Activated effector memory CD4-positive, alpha-beta T cell treated with anti-CD3 and anti-CD28 coated beads, Interleukin-2, amount 50 U/mL, for 16 hours (primary cell): ENCODE measurements around the gene MORC4.

ENCODE experiments used
- DNase-seq: peaks from one replicate; pipeline ENCODE4 v3.0.0-alpha.2; 2020

MORC4 gene

DNA sequence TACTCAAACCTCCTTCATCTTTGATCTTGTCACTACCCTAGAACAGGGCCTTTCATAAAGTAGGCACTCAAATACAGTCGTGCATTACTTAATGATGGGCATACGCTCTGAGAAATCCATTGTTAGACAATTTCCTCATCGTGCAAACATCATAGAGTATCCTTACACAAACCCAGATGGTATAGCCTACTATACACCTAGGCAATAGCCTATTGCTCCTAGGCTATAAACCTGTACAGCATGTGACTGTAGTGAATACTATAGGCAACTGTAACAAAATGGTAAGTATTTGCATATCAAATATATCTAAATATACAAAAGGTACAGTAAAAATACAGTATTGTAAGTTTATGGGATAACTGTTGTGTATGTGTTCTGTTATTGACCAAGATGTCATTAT is 47.9 kb downstream of the MORC4 start:
- DNase-seq = no peak

- DNase-seq = no peak
Measured at GRCh38 chrX:106951230-106951629, 48.8 kb downstream of the MORC4 start.

GRCh38 chrX:106950381-106950780 is 49.6 kb downstream of the MORC4 start:
- DNase-seq = no peak

- no peak for DNase-seq
Measured at GRCh38 chrX:106949366-106949765, 50.6 kb downstream of the MORC4 start.

DNA sequence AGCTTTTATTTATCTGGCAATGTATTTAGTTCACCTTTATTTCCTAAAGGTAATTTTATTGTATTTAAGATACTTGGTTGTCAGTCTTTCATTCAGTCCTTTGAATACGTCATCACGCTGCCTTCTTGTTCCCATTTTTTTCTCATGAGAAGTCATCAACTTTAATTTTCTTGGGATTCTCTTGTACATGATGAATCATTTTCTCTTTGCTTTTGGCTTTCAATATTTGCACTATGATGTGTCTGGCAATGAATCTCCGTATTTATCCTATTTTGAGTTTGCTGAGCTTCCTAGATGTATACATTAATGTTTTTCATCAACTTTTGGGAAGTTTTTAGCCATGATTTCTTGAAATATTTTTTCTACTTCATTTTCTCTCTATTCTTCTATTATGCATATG is 51.4 kb downstream of the MORC4 start:
- no peak for DNase-seq

DNA sequence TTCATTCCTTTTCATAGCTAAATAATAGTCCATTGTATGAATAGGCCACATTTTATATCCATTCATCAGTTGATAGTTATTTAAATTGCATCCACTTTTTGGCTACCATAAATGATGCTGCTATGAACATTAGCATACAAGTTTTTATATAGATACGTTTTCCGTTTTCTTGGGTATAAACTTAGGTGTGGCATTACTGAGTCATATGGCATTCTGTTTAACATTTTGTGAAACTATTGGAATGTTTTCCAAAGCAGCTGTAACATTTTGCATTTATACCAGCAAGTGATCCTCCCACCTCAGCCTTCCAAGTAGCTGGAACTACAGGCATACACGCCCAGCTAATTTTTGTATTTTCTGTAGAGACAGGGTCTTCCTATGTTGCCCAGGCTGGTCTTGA is 53.5 kb downstream of the MORC4 start:
- no peak for DNase-seq

DNA sequence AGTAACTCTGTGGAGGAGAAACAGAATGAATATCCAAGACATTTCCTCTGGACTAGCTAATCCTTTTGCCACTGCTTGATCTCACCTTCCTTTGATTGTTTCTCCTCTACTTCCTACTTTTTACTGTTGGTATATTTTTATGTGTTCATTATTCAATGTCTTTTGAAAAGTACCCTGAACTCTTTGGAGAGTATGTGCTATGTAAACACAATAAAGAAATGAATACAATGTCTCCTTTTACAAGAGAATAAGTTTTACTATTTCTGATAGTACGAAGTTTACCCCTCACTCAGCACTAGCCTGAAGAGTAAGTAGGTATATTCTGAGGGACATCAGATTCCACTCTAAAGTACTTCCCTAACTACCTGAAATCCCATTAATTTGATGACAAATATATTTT is 59.9 kb downstream of the MORC4 start:
- no peak for DNase-seq

- no peak for DNase-seq
Measured at GRCh38 chrX:106939566-106939965, 60.4 kb downstream of the MORC4 start.

GRCh38 chrX:106936246-106936645 is 63.8 kb downstream of the MORC4 start:
- no peak for DNase-seq

DNA sequence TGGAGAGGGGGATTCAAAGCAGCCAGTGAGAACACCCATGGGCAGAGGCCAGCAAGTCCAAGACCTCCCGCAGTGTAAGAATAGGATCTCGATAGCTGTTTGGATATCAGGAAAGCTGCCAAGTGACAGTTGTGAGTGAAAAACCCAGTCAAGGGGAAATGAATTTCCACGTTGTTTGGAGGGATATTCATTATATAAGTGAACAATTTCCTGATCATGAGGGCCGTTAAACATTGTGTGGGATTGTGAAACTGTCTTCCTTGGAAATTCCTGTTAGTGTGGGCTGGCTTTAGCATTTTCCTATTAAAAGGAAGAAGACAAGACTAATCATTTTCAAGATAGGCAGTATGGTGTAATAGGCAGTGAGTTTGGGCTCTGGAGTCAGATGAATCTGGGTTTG is 64.8 kb downstream of the MORC4 start:
- DNase-seq = no peak

DNA sequence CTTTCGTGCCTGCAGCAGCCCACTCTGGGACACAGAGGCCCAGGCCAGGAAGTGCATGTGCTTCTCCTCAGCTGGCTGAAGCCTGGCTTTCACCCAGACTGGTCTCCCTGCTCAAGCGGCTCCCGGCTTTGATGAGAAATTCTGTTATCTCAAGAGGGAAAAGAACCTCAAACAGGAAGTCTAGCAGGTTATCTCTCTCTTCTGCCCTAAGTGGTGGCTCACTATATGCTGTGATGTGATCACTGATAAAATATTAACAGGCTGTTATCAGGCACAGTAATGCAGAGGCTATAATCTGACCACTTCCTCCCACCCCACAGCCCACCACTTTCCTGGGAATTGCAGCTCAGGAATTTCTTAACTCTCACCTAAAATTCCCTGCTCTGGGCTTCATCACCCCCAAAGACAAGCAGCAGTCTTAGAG is 66.5 kb downstream of the MORC4 start:
- no peak for DNase-seq

DNA sequence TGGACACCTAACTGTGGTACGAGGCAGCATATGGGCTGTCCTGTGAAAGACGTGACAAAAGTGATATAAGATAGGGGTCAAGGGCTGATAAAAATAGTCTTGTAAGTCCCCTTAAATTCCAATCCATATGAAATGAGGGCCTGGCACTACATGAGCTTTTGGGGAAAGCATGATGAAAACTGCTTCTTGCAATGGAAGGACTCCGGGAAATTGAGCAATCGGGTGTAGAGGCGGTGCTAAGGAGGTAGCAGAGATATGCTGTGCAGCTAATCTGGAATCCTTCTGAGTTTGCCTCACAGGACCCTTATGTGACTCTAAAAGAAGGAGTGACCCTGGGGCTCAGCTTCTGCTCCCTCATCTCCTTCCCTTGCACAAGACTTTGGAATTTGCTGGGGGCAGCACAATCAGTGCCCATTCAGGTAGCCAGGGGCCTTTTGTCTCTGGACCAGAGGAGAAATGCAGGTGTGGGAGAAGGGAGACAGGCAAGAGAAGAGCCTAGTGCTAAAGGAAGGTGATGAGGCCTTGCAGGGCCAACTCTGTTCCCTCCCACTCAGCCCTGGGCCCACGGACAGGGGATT is 67.0 kb downstream of the MORC4 start:
- DNase-seq = no peak

GRCh38 chrX:106932492-106932923 is 67.5 kb downstream of the MORC4 start:
- no peak for DNase-seq

DNA sequence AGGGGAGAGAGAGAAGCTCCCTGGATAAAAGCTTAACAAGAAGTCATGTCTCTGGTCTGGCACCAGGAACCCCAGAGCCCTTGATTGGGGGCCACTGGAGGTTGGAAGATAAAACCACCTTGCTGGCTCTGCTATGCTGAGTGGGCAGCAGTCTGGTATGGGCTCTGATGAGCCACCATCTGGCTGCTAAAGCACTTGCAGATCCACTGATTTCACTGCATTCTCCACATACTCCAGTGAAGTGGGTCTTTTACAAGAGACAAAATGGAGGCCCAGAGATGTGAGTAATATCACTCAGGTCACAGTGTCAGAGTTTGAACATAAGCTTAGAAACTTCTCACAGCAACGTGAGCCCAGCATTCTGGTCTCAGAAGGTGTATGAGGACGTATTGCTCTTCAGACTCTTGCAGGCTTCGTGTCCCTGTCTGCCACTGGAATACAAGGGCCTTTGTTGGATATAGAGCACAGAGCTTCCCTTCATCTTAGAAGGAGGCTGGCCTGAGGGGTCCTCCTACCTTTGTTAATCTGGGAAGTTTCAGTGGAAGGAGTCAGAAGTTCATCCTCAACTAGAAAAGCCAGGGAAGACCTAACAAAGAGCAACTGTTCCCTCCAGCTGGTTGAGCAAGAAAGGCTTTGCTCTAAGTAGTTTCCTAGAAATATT is 68.1 kb downstream of the MORC4 start:
- DNase-seq = no peak

- no peak for DNase-seq
Measured at GRCh38 chrX:106928227-106928626, 71.8 kb downstream of the MORC4 start.

- DNase-seq = no peak
Measured at GRCh38 chrX:106927700-106928099, 72.3 kb downstream of the MORC4 start.

- no peak for DNase-seq
Measured at GRCh38 chrX:106927023-106927422, 73.0 kb downstream of the MORC4 start.

DNA sequence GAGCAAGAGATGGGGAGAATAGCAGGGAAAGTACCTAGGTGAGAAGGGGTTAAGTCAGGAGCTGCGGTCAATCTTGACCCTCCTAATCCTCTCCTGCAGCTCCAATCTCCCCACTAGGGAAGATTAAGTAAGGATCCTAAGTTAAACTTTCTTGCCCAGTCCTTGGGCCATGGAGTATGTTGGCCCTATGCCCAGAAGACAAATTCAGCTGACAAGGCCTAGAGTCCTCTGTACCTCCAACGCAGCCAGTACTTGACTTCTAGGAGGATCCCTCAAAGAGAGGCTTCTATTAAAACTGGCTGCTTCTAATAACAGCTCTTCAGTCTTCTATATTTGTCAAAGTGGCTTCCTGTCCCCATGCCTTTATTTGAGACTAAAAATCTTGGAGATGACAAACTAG is 78.4 kb downstream of the MORC4 start:
- no peak for DNase-seq

GRCh38 chrX:106919932-106920452 is 80.0 kb downstream of the MORC4 start, which contains the start of gene CLDN2:
Gene CLDN2 (plus strand): TSS chrX:106920402. CDS start chrX:106928229, 7,827 bp downstream.
- DNase-seq = no peak

- DNase-seq = no peak
Measured at GRCh38 chrX:106917830-106918500, 82.0 kb downstream of the MORC4 start.

DNA sequence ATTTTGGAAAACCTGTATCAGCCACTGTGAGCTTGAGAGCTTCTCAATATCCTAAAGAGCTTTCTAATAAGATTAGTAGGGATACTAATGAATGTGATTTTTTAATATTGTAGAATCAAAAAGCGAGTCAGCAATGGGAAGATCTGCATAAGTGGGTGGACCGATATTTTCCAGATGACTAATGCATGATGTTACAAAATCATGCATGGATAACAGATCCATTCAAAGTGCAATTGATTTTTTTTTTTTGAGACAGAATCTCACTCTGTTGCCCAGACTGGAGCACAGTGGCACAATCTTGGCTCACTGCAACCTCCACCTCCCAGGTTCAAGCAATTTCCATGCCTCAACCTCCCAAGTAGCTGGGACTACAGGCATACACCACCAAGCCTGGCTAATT is 87.1 kb downstream of the MORC4 start:
- no peak for DNase-seq

DNA sequence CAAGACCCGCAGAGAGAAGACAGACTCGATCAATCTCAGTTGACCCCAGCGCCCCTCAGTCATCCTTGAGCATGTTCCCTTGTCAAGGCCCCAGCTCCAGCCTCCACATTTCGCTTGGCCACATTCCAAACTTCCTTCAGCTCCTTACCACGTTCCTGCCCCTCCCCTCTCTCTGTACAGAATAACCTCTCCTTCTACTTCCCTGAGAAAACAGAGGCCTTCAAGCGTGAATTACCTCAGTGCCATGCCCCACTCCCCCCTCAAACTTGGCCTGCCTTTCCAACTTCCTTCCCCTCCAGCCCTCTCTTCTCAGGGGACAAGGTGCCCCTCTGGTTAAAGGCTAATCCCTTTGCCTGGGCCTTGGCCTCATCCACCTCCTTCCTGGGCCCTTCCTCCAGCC is 93.7 kb downstream of the MORC4 start:
- no peak for DNase-seq

DNA sequence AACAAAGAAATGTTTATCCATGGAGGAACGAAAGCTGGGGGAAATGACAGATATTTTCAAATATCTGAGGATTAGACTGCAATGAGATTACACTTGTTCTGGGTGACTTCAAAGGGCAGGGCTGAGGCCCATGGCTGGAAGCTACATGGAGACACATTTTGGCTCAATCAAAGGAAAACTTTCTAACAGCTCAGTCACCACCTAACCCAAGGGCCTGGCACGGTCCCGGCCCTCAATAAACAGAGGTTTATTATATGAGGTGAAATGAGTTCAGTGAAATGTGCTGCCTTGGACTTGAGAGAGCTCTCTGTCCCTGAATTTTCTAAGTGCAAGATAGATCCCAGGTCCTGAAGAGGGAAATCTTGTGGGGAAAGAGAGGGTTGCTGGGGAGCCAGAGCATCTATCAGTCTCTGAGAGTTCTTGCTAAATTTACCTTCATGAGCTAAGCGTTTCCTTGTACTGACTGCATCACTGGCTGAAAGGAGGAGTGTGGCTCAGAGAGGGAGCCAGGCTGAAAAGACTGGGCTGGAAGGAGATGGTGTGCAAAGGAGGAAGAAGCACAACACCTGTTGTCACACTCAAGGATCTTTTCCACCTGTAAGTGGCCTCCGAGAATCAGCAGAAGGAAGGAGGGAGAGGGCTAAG is 94.8 kb downstream of the MORC4 start:
- no peak for DNase-seq
